Subcutaneous adipose tissue (tissue), 4 donors: ENCODE results near the gene PRDM8. TPM values are rescaled to one million over a fixed set of nuclear protein-coding genes. Genes with fewer than 3 reads are reported as not detected.

Experiments used
- CTCF ChIP-seq: fragments of 450-650 bp; IDR thresholded peaks from one replicate; pipeline ENCODE4 v1.5.1; 2016; ENCODE audit warnings: low read depth, mild to moderate bottlenecking, control low read depth, antibody characterized with exemption, moderate library complexity
- total RNA-seq, 4 donors: library from RNA; depleted of rRNA; stranded (reverse); fragments of >200 nt; gene quantifications; one replicate each; pipeline ENCODE4 v1.1.0, GENCODE V29; 2016

Gene PRDM8
- total RNA-seq, 4 donors from 2014 or later: 2.1 to 8.1 (median 4.7) TPM

- TF ChIP-seq CTCF: no peak
Measured at GRCh38 chr4:80202190-80202711, 4.9 kb downstream of the PRDM8 start.

- no peak for TF ChIP-seq CTCF
Measured at GRCh38 chr4:80202741-80203553, 5.6 kb downstream of the PRDM8 start.

GRCh38 chr4:80204433-80205011, 7.2 kb downstream of the PRDM8 start:
- TF ChIP-seq CTCF: no peak

GRCh38 chr4:80206111-80206510, 8.8 kb downstream of the PRDM8 start:
- TF ChIP-seq CTCF: no peak

GRCh38 chr4:80206521-80207171, 9.3 kb downstream of the PRDM8 start:
- no peak for TF ChIP-seq CTCF

- no peak for TF ChIP-seq CTCF
Measured at GRCh38 chr4:80207172-80207583, 9.9 kb downstream of the PRDM8 start.

- TF ChIP-seq CTCF: no peak
Measured at GRCh38 chr4:80207664-80208063, 10.4 kb downstream of the PRDM8 start.
